ENCODE data around the gene GCSAML.
"Not testable (repeated sequence)": the region's sequence is repeated elsewhere in the genome, so short reads cannot be mapped to it uniquely, and the experiment has no call there.

Gene GCSAML

DNA sequence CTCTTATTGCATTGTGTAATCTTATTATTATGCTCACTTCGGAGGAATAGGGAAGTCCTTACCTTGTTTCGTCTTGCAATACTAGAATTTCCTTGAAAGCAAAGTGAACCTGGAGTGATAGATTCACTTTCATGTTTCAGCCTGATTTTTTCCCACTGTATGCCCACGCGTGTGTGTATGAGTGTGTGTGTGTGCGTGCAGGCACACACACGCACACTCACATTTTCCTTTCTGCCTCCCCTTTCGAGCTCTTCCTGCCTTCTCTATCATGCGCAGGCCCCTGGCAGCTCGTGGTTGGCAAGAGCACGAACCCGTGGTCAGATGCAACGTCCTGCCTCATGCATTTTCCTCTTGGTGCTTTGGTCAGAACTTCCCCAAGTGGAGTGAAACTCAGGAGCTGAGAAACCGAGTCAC lies at the start of gene GCSAML:
Gene GCSAML, plus strand, starts transcription at position 366 of the 414 bp plus-strand sequence. CDS start 58 bp downstream, outside the sequence.
- no peak for FAIRE-seq

- no peak for FAIRE-seq
These were observed 48.1 kb upstream of the GCSAML start for GRCh38 chr1:247500865-247501264.

- FAIRE-seq, result no peak
These were observed 42.1 kb upstream of the GCSAML start for GRCh38 chr1:247506831-247507230.

GRCh38 chr1:247517795-247518612 lies 30.9 kb upstream of the GCSAML start:
- no peak for FAIRE-seq

GRCh38 chr1:247518613-247518891 lies 30.4 kb upstream of the GCSAML start:
- no peak for FAIRE-seq

GRCh38 chr1:247521886-247522285 lies 27.0 kb upstream of the GCSAML start:
- FAIRE-seq, result not testable (repeated sequence)

DNA sequence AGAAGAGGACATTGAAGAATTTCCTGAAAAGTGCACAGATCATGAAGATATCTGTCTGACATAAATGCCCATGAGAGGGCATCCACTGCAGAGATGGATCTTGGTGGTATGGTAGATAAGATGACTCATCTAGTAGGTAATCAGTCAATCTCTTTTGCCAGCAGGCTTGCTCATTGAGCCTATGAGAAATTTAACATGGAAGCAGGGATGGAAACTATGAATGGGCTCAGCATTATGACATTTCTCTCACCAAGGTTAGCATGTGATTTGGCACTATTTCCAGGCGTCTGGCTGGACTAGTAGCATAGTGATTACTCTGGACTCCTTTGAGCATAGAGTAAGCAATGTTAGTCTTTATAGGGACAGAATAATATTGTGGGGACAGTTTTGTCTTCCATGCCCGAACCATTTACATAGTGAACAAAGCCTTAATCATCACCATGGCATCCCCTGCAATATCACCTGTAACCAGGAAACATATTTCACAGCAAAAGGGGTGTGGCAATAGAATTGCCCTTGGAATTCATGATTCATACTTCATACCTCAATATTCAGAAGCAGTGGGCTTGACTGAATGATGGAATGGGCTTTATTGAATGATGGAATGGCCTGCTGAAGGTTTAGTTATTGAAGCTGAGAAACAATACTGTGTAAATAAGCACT lies 20.0 kb upstream of the GCSAML start:
- no peak for FAIRE-seq

DNA sequence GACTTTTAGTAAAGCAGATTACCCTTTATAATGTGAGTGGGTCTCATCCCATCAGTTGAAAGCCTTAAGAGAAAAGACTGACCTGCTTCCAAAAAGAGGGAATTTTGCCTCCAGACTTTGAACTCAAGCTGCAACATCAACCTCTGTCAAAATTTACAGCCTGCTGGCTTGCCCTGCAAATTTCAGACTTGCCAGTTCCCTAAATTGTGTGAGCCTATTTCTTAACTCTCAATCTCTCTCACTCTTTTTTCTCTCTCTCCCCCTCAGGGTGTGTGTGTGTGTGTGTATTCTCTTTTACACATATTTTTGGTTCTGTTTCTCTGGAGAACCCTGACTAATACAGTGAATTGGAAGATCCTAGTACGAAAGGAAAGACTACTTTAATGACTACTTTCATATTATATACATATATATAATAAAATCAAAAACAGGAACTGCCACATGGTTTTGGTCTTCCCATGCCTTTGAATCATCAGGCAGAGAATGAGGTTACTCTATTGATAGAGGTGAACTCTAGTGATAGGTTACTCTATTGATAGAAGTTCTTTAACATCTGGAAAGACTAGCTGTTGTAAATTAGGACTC lies 19.1 kb upstream of the GCSAML start:
- FAIRE-seq, result no peak

- no peak for FAIRE-seq
These were observed 18.1 kb upstream of the GCSAML start for GRCh38 chr1:247530785-247531184.

DNA sequence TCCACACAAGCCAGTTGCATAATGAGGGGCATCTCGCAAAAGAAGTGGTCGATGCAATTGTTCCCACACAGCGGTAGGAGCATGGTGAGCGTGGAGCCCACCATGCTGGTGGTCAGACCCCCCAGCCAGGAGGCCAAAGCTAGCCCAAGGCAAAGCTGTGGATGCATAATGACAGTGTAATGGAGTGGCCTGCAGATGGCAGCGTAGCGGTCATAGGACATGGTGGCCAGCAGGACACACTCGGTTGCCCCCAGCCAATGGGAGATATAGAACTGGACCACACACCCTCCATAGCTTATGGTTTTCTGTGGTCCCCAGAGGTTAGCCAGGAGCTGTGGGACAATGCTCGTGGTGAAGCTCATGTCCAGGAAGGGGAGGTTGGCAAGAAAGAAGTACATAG lies 17.0 kb upstream of the GCSAML start:
- no peak for FAIRE-seq

DNA sequence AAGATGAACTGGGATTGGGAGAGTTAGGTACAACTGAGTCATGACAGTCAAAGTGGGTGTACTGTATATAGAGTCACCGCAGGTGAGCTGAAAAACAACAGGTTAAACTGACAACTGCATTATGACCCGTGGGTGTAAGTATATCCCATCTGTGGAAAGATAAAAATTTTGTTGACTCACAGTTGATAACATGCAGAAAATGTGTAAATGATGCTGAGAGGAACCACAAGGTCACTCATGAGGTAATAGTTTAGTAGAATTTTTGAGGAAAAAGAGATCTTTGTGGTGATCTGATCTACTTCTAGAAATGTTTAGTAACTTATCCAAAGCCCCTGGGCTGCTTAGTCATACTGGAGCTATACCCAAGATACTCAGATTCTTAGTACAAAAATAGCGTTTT lies 13.5 kb upstream of the GCSAML start:
- FAIRE-seq, result no peak

GRCh38 chr1:247536340-247536739 lies 12.6 kb upstream of the GCSAML start, which contains the start of gene OR2C3:
OR2C3 (minus strand) TSS chr1:247536440; CDS start chr1:247532511, 3,929 bp downstream.
- no peak for FAIRE-seq

- no peak for FAIRE-seq
These were observed 10.4 kb upstream of the GCSAML start for GRCh38 chr1:247538561-247538960.

DNA sequence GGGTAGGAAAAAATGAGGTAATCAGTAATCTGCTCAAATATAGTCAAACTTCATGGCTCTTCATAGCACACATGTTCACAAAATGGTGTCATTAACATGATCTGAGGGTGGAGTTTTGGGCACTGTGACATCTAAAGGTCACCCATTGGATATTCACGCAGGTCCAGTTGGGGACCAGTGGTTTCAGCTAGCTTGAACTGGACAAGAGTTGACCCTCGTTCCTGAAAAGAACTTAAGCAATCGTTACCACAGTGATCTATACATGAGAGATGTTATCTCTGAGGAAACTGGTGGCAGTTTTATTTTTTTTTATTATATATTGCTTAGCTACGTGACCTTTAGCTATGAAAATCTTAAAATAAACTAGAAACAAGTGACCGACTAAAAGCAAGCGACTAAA lies 9.7 kb upstream of the GCSAML start:
- no peak for FAIRE-seq

- FAIRE-seq, result no peak
These were observed 8.4 kb upstream of the GCSAML start for GRCh38 chr1:247540581-247540980.

DNA sequence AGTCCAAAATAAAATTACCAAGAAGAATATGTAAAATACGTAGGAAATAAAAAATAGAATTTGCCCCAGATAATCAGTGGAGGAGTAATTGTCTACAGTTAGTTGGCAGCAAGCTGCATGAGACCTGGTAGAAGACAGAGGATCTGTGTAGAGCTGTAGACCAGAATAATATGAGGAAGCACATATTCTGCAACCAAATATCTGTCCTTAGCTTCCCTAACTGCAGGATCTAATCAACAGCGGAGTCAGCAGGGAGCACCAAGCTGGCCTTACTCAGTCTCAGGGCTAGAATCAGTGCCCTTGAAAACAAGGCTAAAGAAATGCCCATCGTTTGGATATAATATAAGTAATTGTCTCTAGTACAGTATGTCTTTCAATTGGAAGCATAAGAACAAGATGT lies 6.1 kb upstream of the GCSAML start:
- no peak for FAIRE-seq

GRCh38 chr1:247548092-247548491 lies 842 bp upstream of the GCSAML start:
- FAIRE-seq, result no peak

DNA sequence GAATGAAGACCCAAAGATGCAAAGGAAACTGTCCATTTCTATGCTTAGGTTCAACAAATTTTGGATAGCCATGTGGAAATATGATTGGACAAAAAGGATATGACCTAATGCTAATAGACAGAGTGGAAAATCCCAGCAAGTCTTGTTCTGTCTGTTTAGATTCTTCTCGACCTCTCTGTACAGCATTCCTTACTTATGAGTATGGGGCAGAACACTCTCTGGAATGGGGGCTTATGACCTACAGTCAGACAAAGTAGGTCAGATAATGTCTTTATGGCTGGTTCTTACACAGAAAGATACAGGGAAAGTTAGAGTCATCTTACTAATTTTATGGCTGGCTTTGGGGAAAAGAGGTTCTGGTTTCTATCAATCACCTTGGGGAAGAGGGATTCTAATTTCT lies 2.8 kb downstream of the GCSAML start:
- FAIRE-seq, result no peak

- FAIRE-seq, result no peak
These were observed 3.3 kb downstream of the GCSAML start for GRCh38 chr1:247552231-247552630.

- FAIRE-seq, result no peak
These were observed 9.2 kb downstream of the GCSAML start for GRCh38 chr1:247557926-247558674.

GRCh38 chr1:247561711-247562110 lies 12.8 kb downstream of the GCSAML start:
- FAIRE-seq, result no peak

GRCh38 chr1:247562198-247562597 lies 13.3 kb downstream of the GCSAML start:
- FAIRE-seq, result no peak

- no peak for FAIRE-seq
These were observed 25.3 kb downstream of the GCSAML start for GRCh38 chr1:247574236-247574635.
